Stimulated activated CD8-positive, alpha-beta memory T cell treated with anti-CD3 and anti-CD28 coated beads, Interleukin-12 subunit alpha, Interleukin-12 subunit beta, amount 100 ng/mL, for 24 hours (primary cell): ENCODE data around the gene SLC39A9.

Experiments
- DNase-seq: peaks from one replicate; pipeline ENCODE4 v3.0.0-alpha.2; 2020; ENCODE audit errors: extremely low read depth

Gene SLC39A9

GRCh38 chr14:69424149-69424923 lies 25.8 kb downstream of the SLC39A9 start:
- DNase-seq, result no peak

DNA sequence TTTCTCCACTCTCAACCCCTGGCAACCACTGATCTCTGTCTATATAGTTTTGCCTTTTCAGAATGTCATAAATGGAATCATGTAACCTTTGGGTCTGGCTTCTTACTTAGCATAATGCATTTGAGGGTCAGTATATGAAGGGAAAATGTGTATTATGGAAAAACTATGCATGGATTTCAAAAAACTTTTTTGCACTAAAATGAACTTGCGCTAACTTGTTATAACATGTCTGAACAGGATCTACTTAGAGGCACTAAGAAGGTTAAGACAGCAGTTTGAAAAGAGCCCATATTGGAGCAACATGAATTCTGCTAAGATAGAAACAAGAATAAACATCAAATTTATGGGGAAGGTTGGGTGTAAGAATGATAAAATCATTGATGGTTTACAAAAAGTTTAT lies 29.1 kb downstream of the SLC39A9 start:
- no peak for DNase-seq

GRCh38 chr14:69428289-69428998 lies 30.0 kb downstream of the SLC39A9 start:
- no peak for DNase-seq

- DNase-seq, result no peak
Measured at GRCh38 chr14:69429643-69430042, 31.2 kb downstream of the SLC39A9 start.

DNA sequence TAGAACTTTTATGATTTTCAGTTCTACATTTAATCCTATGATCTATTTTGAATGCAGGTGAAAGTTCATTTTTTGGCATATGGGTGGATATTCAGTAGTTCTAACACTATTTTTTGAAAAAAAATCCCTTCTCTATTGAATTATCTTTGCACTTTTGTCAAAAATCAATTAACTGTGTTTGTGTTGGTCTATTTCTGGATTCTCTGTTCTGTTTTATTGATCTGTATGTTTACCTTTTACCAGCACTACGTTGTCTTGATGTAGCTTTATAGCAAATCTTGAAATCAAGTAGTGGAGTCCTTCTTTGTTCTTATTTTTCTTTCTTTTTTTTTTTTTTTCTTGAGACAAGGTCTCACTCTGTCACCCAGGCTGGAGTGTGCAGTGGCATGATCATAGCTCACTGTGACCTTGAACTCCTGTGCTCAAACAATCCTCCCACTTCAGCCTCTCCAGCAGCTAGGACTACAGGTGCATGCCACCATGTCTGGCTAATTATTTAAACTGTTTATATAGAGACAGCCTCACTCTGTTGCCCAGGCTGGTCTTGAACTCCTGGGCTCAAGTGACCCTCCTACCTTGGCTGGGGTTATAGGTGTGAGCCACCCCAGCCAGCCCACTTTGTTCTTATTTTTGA lies 31.9 kb downstream of the SLC39A9 start:
- DNase-seq, result no peak

DNA sequence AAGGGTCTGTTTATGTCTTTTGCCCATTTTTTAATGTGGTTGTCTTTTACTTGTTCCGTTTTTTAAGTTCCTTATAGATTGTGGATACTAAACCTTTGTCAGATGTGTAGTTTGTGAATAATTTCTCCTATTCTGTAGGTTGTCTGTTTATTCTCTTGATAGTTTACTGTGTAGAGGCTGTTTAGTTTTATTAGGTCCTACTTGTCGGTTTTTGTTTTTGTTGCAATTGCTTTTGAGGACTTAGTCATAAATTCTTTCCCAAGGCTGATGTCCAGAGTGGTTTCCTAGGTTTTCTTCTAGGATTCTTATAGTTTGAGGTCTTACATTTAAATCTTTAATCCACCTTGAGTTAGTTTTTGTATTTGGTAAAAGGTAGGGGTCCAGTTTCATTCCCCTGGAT lies 33.9 kb downstream of the SLC39A9 start:
- no peak for DNase-seq

DNA sequence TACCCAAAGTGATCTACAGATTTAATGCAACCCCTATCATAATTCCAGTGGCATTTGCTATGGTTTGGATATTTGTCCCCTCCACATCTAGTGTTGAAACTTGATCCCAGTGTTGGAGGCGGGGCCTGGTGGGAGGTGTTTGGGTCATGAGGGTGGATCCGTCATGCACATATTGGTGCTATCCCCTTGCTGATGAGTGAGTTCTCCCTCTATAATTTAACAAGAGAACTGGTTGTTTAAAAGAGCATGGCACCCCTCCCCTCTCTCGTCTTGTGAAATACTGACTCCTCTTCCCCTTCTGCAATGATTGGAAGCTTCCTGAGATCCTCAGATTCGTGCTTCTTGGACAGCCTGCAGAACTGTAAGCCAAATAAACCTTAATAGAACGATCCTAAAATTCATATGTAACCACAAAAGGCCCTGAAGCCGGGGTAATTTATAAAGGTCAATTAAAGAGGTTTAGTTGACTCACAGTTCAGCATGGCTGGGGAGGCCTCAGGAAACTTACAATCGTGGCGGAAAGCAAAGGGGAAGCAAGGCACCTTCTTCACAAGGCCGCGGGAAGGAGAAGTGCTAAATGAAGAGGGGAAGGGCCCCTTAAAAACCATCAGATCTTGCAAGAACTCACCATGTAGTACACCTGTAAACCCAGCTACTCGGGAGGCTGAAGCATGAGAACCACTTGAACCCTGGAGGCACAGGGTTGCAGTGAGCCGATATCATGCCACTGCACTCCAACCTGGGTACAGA lies 41.2 kb downstream of the SLC39A9 start:
- no peak for DNase-seq

- no peak for DNase-seq
Measured at GRCh38 chr14:69441948-69442347, 43.5 kb downstream of the SLC39A9 start.

DNA sequence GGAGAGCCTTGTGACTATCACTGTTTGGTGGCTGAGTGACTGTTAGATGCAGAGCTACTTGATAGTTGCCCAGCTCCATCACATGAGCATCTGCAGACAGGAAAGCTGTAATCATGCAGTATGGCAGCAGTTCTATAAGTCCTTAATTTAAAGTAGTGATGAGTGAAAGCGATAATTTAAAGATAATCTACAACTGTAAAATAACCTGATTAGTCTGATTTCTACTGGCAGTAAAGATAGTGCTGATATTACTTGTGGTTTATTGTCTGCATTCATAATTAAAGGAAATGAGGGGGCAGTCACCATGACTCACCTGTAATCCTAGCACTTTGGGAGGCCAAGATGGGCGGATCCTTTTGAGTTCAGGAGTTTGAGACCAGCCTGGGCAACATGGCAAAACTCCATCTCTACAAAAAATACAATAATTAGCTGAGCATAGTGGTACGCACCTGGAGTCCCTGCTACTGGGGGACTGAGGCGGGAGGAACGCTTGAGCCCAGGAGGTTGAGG lies 44.9 kb downstream of the SLC39A9 start:
- DNase-seq, result no peak

GRCh38 chr14:69449216-69449615 lies 50.7 kb downstream of the SLC39A9 start:
- DNase-seq, result no peak

GRCh38 chr14:69451941-69452340 lies 53.4 kb downstream of the SLC39A9 start:
- DNase-seq, result no peak

DNA sequence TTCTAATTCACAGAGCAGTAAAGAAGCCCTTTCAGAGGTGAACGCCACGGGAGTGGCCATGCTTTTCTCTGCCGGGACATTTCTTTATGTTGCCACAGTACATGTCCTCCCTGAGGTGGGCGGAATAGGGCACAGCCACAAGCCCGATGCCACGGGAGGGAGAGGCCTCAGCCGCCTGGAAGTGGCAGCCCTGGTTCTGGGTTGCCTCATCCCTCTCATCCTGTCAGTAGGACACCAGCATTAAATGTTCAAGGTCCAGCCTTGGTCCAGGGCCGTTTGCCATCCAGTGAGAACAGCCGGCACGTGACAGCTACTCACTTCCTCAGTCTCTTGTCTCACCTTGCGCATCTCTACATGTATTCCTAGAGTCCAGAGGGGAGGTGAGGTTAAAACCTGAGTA lies 59.9 kb downstream of the SLC39A9 start:
- no peak for DNase-seq

- no peak for DNase-seq
Measured at GRCh38 chr14:69459122-69459521, 60.6 kb downstream of the SLC39A9 start.

DNA sequence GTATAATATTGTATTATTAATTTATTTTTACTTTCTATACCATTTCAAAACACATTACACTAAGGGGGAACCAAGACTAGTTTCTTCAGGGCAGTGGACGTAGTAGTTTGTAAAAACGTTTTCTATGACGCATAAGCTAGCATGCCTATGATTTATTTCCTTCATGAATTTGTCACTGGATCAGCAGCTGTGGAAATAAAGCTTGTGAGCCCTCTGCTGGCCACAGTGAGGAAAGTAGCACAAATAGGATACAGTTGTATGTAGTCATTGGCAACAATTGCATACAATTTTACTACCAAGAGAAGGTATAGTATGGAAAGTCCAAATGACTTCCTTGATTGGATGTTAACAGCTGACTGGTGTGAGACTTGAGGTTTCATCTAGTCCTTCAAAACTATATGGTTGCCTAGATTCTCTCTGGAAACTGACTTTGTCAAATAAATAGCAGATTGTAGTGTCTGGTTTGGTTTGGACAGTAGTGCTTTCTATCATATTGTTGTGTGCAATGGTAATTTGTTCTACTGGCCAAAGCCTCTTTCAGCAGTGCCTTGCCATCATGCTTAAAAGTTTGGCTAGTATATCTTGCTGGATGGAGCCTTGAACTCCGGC lies 61.7 kb downstream of the SLC39A9 start:
- no peak for DNase-seq

GRCh38 chr14:69464379-69464778 lies 65.9 kb downstream of the SLC39A9 start:
- DNase-seq, result no peak

- DNase-seq, result no peak
Measured at GRCh38 chr14:69464829-69465228, 66.3 kb downstream of the SLC39A9 start.

GRCh38 chr14:69468949-69469348 lies 70.5 kb downstream of the SLC39A9 start:
- no peak for DNase-seq

GRCh38 chr14:69471436-69471835 lies 72.9 kb downstream of the SLC39A9 start:
- DNase-seq, result no peak

DNA sequence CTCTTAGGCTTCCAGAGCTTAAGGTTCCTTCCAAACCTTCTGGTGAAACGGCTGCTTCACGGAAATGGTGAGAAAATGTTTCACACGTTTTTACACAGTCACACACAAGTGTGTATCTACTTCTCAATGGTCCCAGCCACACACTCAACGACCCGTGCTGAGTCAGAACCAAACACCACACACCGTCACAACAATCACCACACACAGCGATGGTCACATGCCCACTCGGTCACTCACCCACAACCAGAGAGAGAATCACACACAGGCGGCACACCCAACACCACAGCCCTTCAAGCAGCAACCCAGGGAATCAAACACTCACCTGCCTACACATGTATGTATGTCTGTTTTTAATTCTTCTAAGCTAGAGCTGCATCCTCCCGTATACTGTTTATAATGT lies 73.4 kb downstream of the SLC39A9 start:
- DNase-seq, result no peak

- DNase-seq, result no peak
Measured at GRCh38 chr14:69473260-69473659, 74.8 kb downstream of the SLC39A9 start.

GRCh38 chr14:69473946-69474345 lies 75.5 kb downstream of the SLC39A9 start:
- DNase-seq, result no peak
